ENCODE measurements around the gene FBXO31. TPM values are rescaled to one million over a fixed set of nuclear protein-coding genes. Genes with fewer than 3 reads are reported as not detected.

Gene FBXO31
- polyA plus RNA-seq, 1 donor from 2014 or later, result 20.6 TPM

DNA sequence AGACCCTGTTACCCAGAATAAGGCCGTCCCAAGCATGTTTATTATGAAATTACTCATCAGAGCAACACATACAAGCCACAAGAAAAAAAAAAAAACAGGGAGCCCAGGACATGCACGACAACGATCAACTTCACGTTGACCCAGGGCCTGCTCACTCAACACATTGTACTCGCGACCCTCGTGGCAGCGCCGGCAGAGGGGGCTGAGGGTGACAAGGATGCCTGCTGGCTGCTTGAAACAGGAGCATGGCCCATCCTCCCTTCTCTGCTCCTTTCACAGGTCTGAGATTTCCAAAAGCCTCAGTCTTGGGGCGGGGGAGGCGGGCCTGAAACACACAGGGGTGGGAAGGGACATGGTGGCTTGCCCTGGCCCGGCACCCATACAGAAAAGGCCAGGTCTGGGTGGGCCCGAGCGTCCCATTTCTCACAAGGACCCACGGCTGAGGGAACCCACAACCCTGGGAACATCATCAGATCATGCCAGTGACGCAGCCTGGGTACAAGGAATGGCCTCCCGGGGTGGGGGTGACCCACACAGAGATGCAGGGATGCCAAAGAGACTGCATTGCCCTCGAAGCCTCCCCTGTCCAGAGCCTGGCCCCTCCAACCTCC lies 45.3 kb downstream of the FBXO31 start (continued):
- TF ChIP-seq REST (IDR thresholded peaks at IDR 0.05; ENCODE audit: borderline replicate concordance) (no peak), EZH2 (IDR thresholded peaks at IDR 0.05; ENCODE audit: borderline replicate concordance, insufficient read depth, low read length, poor library complexity, severe bottlenecking) (no peak)

DNA sequence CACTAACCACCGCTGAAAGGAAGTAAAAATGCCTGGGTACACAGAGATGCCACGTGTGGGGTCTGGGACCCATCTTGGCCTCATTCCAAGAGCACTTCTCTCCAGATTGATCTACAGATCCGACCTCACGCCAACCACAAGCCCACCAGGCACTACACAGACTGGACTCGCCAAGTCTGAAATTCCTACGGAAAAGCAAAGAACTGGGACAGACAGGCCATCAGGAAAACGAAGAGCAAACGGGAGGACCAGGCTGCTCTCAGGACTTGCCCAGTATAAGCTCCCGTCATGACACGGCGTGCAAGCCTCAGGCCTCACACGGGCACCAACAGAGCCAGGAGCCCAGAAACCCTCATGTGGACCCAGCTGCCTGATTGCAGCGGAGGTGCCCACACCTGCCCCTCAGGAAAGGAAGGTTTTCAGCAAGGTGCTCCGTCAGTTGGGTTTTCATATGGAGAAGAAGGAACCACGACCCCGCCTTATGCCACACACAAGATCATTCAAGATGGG lies 46.3 kb downstream of the FBXO31 start:
- Histone ChIP-seq H3K9me2 (ENCODE audit: insufficient read depth, low read length) (no peaks in the 10 kb centered on the region), H3K4me3 (ENCODE audit: low read length) (no peak overlapping the region), H3K79me2 (replicated peaks; ENCODE audit: insufficient read depth, low read length) (no peaks in the 10 kb centered on the region)

More for the DNA sequence above, 46.3 kb downstream of the FBXO31 start:
- H3K9ac ChIP-seq (ENCODE audit: low read length), result no peak overlapping the region
- no peaks in the 10 kb centered on the region for H3F3A ChIP-seq (ENCODE audit: insufficient read depth, low read length, poor library complexity, severe bottlenecking)
- H3K36me3 ChIP-seq (ENCODE audit: insufficient read depth, low read length), result no peaks in the 10 kb centered on the region
- no peaks in the 10 kb centered on the region for H3K27me3 ChIP-seq (ENCODE audit: insufficient read depth, low read depth, low read length)
- H4K20me1 ChIP-seq (ENCODE audit: insufficient read depth), result no peaks in the 10 kb centered on the region
- no peak overlapping the region for H3K27ac ChIP-seq (ENCODE audit: low read length)
- H3K9me3 ChIP-seq (ENCODE audit: low read length), result no peaks in the 10 kb centered on the region
- TF ChIP-seq RAD21 (conservative IDR thresholded peaks at IDR 0.05) (no peak), TAF1 (IDR thresholded peaks at IDR 0.05; ENCODE audit: low read depth) (no peak), SMC3 (conservative IDR thresholded peaks at IDR 0.05; ENCODE audit: poor library complexity) (no peak), REST (IDR thresholded peaks at IDR 0.05; ENCODE audit: borderline replicate concordance) (no peak), POLR2AphosphoS5 (IDR thresholded peaks at IDR 0.05) (no peak), EZH2 (IDR thresholded peaks at IDR 0.05; ENCODE audit: borderline replicate concordance, insufficient read depth, low read length, poor library complexity, severe bottlenecking) (no peak), EP300 (conservative IDR thresholded peaks at IDR 0.05; ENCODE audit: poor library complexity, severe bottlenecking) (no peak), MXI1 (conservative IDR thresholded peaks at IDR 0.05; ENCODE audit: poor library complexity, severe bottlenecking) (no peak)
- TF ChIP-seq, protein P1, sequence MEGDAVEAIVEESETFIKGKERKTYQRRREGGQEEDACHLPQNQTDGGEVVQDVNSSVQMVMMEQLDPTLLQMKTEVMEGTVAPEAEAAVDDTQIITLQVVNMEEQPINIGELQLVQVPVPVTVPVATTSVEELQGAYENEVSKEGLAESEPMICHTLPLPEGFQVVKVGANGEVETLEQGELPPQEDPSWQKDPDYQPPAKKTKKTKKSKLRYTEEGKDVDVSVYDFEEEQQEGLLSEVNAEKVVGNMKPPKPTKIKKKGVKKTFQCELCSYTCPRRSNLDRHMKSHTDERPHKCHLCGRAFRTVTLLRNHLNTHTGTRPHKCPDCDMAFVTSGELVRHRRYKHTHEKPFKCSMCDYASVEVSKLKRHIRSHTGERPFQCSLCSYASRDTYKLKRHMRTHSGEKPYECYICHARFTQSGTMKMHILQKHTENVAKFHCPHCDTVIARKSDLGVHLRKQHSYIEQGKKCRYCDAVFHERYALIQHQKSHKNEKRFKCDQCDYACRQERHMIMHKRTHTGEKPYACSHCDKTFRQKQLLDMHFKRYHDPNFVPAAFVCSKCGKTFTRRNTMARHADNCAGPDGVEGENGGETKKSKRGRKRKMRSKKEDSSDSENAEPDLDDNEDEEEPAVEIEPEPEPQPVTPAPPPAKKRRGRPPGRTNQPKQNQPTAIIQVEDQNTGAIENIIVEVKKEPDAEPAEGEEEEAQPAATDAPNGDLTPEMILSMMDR (IDR thresholded peaks at IDR 0.05; ENCODE audit: poor library complexity, severe bottlenecking), result no peak
- no peak overlapping the region for H2AFZ ChIP-seq (ENCODE audit: low read depth, low read length)
- H3K4me2 ChIP-seq (ENCODE audit: low read length), result no peak overlapping the region
